H9 (cell line): ENCODE data around the gene PXYLP1. TPM values are rescaled to one million over a fixed set of nuclear protein-coding genes. Genes with fewer than 3 reads are reported as not detected.

Experiments
- DNase-seq: peaks from one replicate; pipeline ENCODE4 v3.0.0-alpha.2; 2017
- H2AFZ ChIP-seq: one replicate; pipeline ENCODE4 v1.6.1; 2013; ENCODE audit warnings: mild to moderate bottlenecking, low read length, control low read depth, moderate library complexity
- H2AK5ac ChIP-seq: 2 replicates; pipeline ENCODE4 v1.6.1; 2013; ENCODE audit warnings: low read length, control low read depth, mixed read lengths; ENCODE audit not compliant: insufficient read length
- H2BK120ac ChIP-seq: one replicate; pipeline ENCODE4 v1.6.1; 2013; ENCODE audit warnings: low read depth, mild to moderate bottlenecking, low read length, control low read depth, inconsistent platforms; ENCODE audit not compliant: poor library complexity, severe bottlenecking
- H2BK12ac ChIP-seq: 2 replicates; pipeline ENCODE4 v1.6.1; 2013; ENCODE audit warnings: low read length, control low read depth, mixed read lengths, low read depth; ENCODE audit not compliant: insufficient read length
- H2BK15ac ChIP-seq: 2 replicates; pipeline ENCODE4 v1.6.1; 2013; ENCODE audit warnings: low read depth, low read length, control low read depth
- H2BK20ac ChIP-seq: one replicate; pipeline ENCODE4 v1.6.1; 2013; ENCODE audit warnings: low read depth, mild to moderate bottlenecking, low read length, control low read depth, inconsistent platforms; ENCODE audit not compliant: poor library complexity, severe bottlenecking
- H2BK5ac ChIP-seq: 2 replicates; pipeline ENCODE4 v1.6.1; 2013; ENCODE audit warnings: low read length, control low read depth, mixed read lengths; ENCODE audit not compliant: insufficient read length
- H3K14ac ChIP-seq: 2 replicates; pipeline ENCODE4 v1.6.1; 2013; ENCODE audit warnings: low read length, control low read depth; ENCODE audit not compliant: insufficient read depth
- H3K18ac ChIP-seq: 2 replicates; pipeline ENCODE4 v1.6.1; 2013; ENCODE audit warnings: low read depth, mild to moderate bottlenecking, mixed read lengths, low read length, control low read depth; ENCODE audit not compliant: insufficient read length
- H3K23ac ChIP-seq: 2 replicates; pipeline ENCODE4 v1.6.1; 2013; ENCODE audit warnings: low read length, control low read depth, mixed read lengths, low read depth; ENCODE audit not compliant: insufficient read length
- H3K23me2 ChIP-seq: 2 replicates; pipeline ENCODE4 v1.6.1; 2013; ENCODE audit warnings: low read depth, mild to moderate bottlenecking, mixed read lengths, low read length, control low read depth; ENCODE audit not compliant: insufficient read length, poor library complexity, severe bottlenecking
- H3K27ac ChIP-seq: 2 replicates; pipeline ENCODE4 v1.5.1; 2013; ENCODE audit warnings: low read length, control low read depth, mixed read lengths, low read depth; ENCODE audit not compliant: insufficient read length
- H3K27me3 ChIP-seq: 2 replicates; pipeline ENCODE4 v1.6.1; 2013; ENCODE audit warnings: low read length, control low read depth, inconsistent platforms; ENCODE audit not compliant: insufficient read depth
- H3K4ac ChIP-seq: 2 replicates; pipeline ENCODE4 v1.6.1; 2013; ENCODE audit warnings: low read depth, mild to moderate bottlenecking, control low read depth, inconsistent platforms, low read length, moderate library complexity
- H3K4me1 ChIP-seq: 2 replicates; pipeline ENCODE4 v1.6.1; 2013; ENCODE audit warnings: low read length, control low read depth, inconsistent platforms; ENCODE audit not compliant: insufficient read depth
- H3K4me2 ChIP-seq: 2 replicates; pipeline ENCODE4 v1.6.1; 2013; ENCODE audit warnings: low read length, control low read depth, mixed read lengths; ENCODE audit not compliant: insufficient read length, insufficient read depth
- H3K56ac ChIP-seq: 2 replicates; pipeline ENCODE4 v1.6.1; 2013; ENCODE audit warnings: low read depth, mild to moderate bottlenecking, mixed read lengths, low read length, control low read depth; ENCODE audit not compliant: insufficient read length
- H3K79me1 ChIP-seq: 2 replicates; pipeline ENCODE4 v1.6.1; 2013; ENCODE audit warnings: low read depth, mild to moderate bottlenecking, moderate library complexity, low read length, control low read depth, inconsistent platforms; ENCODE audit not compliant: insufficient read depth, poor library complexity, severe bottlenecking
- H3K79me2 ChIP-seq: 2 replicates; pipeline ENCODE4 v1.6.1; 2013; ENCODE audit warnings: low read length, control low read depth, inconsistent platforms; ENCODE audit not compliant: insufficient read depth
- H3K9ac ChIP-seq: 2 replicates; pipeline ENCODE4 v1.6.1; 2013; ENCODE audit warnings: low read length, control low read depth, mixed read lengths; ENCODE audit not compliant: insufficient read length; ENCODE audit errors: extremely low read depth
- H3K9me3 ChIP-seq: one replicate; pipeline ENCODE4 v1.6.1; 2013; ENCODE audit warnings: low read depth, low read length, inconsistent platforms; ENCODE audit not compliant: control insufficient read depth
- H3T11ph ChIP-seq: one replicate; pipeline ENCODE4 v1.6.1; 2013; ENCODE audit warnings: mild to moderate bottlenecking, low read length, control low read depth, inconsistent platforms
- H4K20me1 ChIP-seq: one replicate; pipeline ENCODE4 v1.6.1; 2013; ENCODE audit not compliant: control insufficient read depth, insufficient read length, insufficient read depth
- H4K5ac ChIP-seq: 2 replicates; pipeline ENCODE4 v1.6.1; 2013; ENCODE audit warnings: low read depth, mild to moderate bottlenecking, mixed read lengths, low read length, control low read depth; ENCODE audit not compliant: insufficient read length
- H4K8ac ChIP-seq: replicated peaks from 2 replicates; pipeline ENCODE4 v1.6.1; 2013; ENCODE audit warnings: low read length, control low read depth, mixed read lengths, low read depth; ENCODE audit not compliant: insufficient read length
- H4K91ac ChIP-seq: 2 replicates; pipeline ENCODE4 v1.6.1; 2013; ENCODE audit warnings: low read depth, mild to moderate bottlenecking, moderate library complexity, mixed read lengths, low read length, control low read depth; ENCODE audit not compliant: insufficient read length
- H3K27ac Mint-ChIP-seq, 3 experiments: 2 replicates in 2 of 3; 3 replicates in 1 of 3; pipeline ENCODE4 v1.8.0; 2020 to 2021; ENCODE audit warnings: mixed read lengths in 3 of 3, mild to moderate bottlenecking in 1 of 3, moderate library complexity in 1 of 3
- H3K27me3 Mint-ChIP-seq: 2 replicates; pipeline ENCODE4 v1.8.0; 2021; ENCODE audit warnings: low read depth, mild to moderate bottlenecking, moderate library complexity, mixed read lengths
- H3K36me3 Mint-ChIP-seq, 3 experiments: 2 replicates in 2 of 3; 3 replicates in 1 of 3; pipeline ENCODE4 v1.8.0; 2020 to 2021; ENCODE audit warnings: low read depth in 3 of 3, mixed read lengths in 3 of 3; ENCODE audit not compliant: insufficient read depth in 1 of 3
- H3K4me1 Mint-ChIP-seq, 2 experiments: 2 replicates each; pipeline ENCODE4 v1.8.0; 2020; ENCODE audit warnings: mixed read lengths in 2 of 2
- H3K4me3 Mint-ChIP-seq, 2 experiments: 2 replicates in 1 of 2; 3 replicates in 1 of 2; pipeline ENCODE4 v1.8.0; 2020 to 2021; ENCODE audit warnings: mild to moderate bottlenecking in 2 of 2, mixed read lengths in 2 of 2, moderate library complexity in 1 of 2
- H3K9me3 Mint-ChIP-seq, 2 experiments: 2 replicates in 1 of 2; 3 replicates in 1 of 2; pipeline ENCODE4 v1.8.0; 2020; ENCODE audit warnings: mild to moderate bottlenecking in 2 of 2, mixed read lengths in 2 of 2, moderate library complexity in 1 of 2
- CTCF ChIP-seq: fragments of 200-600 bp; sonication (generic); conservative IDR thresholded peaks from 3 replicates; pipeline ENCODE4 v1.8.0; 2021; ENCODE audit warnings: antibody characterized with exemption, mild to moderate bottlenecking
- WGBS: extraction: QIAGEN DNeasy Blood & Tissue Kit; methylation state at CpG from one replicate; pipeline ENCODE4 v1.1.7; 2013; ENCODE audit warnings: missing lambda C conversion rate, low lambda C conversion rate, mixed read lengths; ENCODE audit not compliant: insufficient read length; ENCODE audit errors: extremely low coverage; 5-methylcytosine and 5-hydroxymethylcytosine counted together
- total RNA-seq: library from RNA; stranded (reverse); gene quantifications from 2 replicates; pipeline ENCODE4 v1.2.1, GENCODE V29; 2021

Gene PXYLP1
- total RNA-seq, 1 experiment from 2014 or later: 17.9 TPM

- no peaks in the 10 kb centered on the region; the same call in 1 of the 2 replicates for H3K4me1 ChIP-seq
These were observed 104.0 kb downstream of the PXYLP1 start for GRCh38 chr3:141335531-141336061.

More at GRCh38 chr3:141335531-141336061, 104.0 kb downstream of the PXYLP1 start:
- no peak for DNase-seq
- Mint-ChIP-seq H3K36me3 (no peaks in the 10 kb centered on the region), H3K27me3 (no peaks in the 10 kb centered on the region; the same call in 1 of the 2 replicates), H3K4me1 (peaks cover 8% of the 10 kb centered on the region in 2 experiments), H3K9me3 (no peaks in the 10 kb centered on the region), H3K4me3 (no peak overlapping the region), H3K27ac (no peak overlapping the region; a peak in 1 of 7 replicates)
- H3K14ac ChIP-seq: no peak overlapping the region
- H3K23me2 ChIP-seq: no peaks in the 10 kb centered on the region
- no CpG with 5 or more reads among the region's 2 CpGs for WGBS
- H3K18ac ChIP-seq: no peak overlapping the region
- no peak overlapping the region for H3K23ac ChIP-seq
- no peak overlapping the region for H3K56ac ChIP-seq
- no peak overlapping the region for H3K9ac ChIP-seq
- no peak overlapping the region for H2AK5ac ChIP-seq
- no peaks in the 10 kb centered on the region for H4K20me1 ChIP-seq
- no peak overlapping the region for H2BK5ac ChIP-seq
- no peak overlapping the region for H4K91ac ChIP-seq
- H2BK20ac ChIP-seq: no peak overlapping the region
- H4K5ac ChIP-seq: no peak overlapping the region
- H3K27ac ChIP-seq: no peak overlapping the region
- H3K27me3 ChIP-seq: no peaks in the 10 kb centered on the region
- H4K8ac ChIP-seq: no peak overlapping the region
- no peaks in the 10 kb centered on the region for H3K79me2 ChIP-seq
- no peaks in the 10 kb centered on the region for H3K9me3 ChIP-seq
- no peaks in the 10 kb centered on the region for H3K79me1 ChIP-seq
- no peak overlapping the region for H2AFZ ChIP-seq
- TF ChIP-seq CTCF: no peak
- H2BK12ac ChIP-seq: no peak overlapping the region
- no peak overlapping the region for H3K4ac ChIP-seq
- no peak overlapping the region for H3T11ph ChIP-seq
- no peak overlapping the region for H2BK120ac ChIP-seq
- H3K4me2 ChIP-seq: no peak overlapping the region
- H2BK15ac ChIP-seq: no peak overlapping the region
